Measurements from ENCODE around the gene RILPL1.

DNA sequence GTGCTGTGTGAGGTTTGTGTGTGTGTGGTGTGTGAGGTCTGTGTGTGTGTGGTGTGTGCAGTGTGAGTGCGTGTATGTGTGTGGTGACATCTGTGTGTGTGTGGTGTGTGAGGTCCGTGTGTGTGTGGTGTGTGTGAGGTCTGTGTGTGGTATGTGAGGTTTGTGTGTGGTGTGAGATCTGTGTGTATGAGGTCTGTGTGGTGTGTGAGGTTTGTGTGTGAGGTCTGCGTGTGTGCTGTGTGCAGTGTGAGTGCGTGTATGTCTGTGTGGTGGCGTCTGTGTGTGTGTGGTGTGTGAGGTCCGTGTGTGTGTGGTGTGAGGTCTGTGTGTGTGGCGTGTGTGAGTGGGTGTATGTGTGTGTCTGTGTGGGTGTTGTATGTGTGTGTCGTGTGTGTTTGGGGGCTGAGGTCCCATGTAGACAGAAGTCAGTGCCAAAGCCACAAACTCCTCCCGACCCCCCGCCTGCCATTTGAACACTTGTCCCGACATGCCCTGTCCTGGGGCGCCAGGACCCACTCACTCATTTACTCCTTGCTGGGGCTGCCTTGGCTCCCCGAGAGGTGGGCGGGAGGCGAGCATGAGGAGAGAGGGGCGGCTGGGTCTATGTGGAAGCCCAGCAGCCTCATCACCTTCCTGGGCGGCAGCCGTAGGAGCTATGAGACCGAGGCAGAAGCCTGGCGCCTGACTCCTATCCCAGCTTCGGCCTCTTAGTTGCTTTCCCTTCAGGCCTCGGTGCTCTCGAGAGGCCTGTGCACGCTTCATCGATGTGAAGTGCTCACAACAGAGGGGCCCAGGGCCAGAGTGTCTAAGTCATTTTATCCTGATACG, 20.5 kb downstream of the RILPL1 start:
- TF ChIP-seq GATA2 (IDR thresholded peaks at IDR 0.05; ENCODE audit: low read depth, low read length) (no peak), GATA3 (IDR thresholded peaks at IDR 0.05; ENCODE audit: low read depth, low read length) (no peak)

Measured in SH-SY5Y (cell line).